Tibial nerve (tissue), 4 donors: ENCODE data around the gene BAHCC1. TPM values are rescaled to one million over a fixed set of nuclear protein-coding genes. Genes with fewer than 3 reads are reported as not detected.
A peak's percentile ranks its signal among the peaks of the same experiment; 100 is the strongest.

Experiments used
- DNase-seq, 2 donors: peaks; one replicate each; pipeline ENCODE4 v3.0.0-alpha.2; 2019; ENCODE audit warnings: low spot score in 2 of 2
- H3K27ac ChIP-seq, 4 donors: fragments of 200-600 bp; sonication (generic) in 3 of 4; one replicate each; pipeline ENCODE4 v1.5.1; 2017 to 2019; ENCODE audit warnings: mild to moderate bottlenecking in 1 of 4
- H3K27me3 ChIP-seq, 2 donors: fragments of 200-600 bp; sonication (generic) in 1 of 2; one replicate each; pipeline versions ENCODE4 v1.5.1 to v1.6.0; 2017 to 2019
- H3K36me3 ChIP-seq, 3 donors: fragments of 200-600 bp; sonication (generic); one replicate each; pipeline ENCODE4 v1.5.1; 2018 to 2019
- H3K4me1 ChIP-seq, 4 donors: fragments of 200-600 bp; sonication (generic) in 3 of 4; one replicate each; pipeline ENCODE4 v1.5.1; 2017 to 2019
- H3K4me3 ChIP-seq, 4 donors: fragments of 200-600 bp; sonication (generic) in 3 of 4; one replicate each; pipeline ENCODE4 v1.5.1; 2017 to 2019; ENCODE audit warnings: mild to moderate bottlenecking in 1 of 4, moderate library complexity in 1 of 4
- H3K9me3 ChIP-seq, 4 donors: fragments of 200-600 bp; sonication (generic) in 3 of 4; one replicate each; pipeline ENCODE4 v1.5.1; 2017 to 2019
- EP300 ChIP-seq, 2 donors: sonication (generic); formaldehyde crosslinking; IDR thresholded peaks; one replicate each; pipeline ENCODE4 v1.6.1; 2017; ENCODE audit warnings: antibody characterized with exemption in 2 of 2, mild to moderate bottlenecking in 1 of 2
- POLR2A ChIP-seq, 2 donors: fragments of 450-650 bp; IDR thresholded peaks; one replicate each; pipeline ENCODE4 v1.6.1; 2017; ENCODE audit warnings: antibody characterized with exemption in 2 of 2, mild to moderate bottlenecking in 2 of 2, moderate library complexity in 2 of 2
- WGBS, 2 donors: methylation state at CpG; one replicate each; pipeline ENCODE4 v1.1.5; 2018; 5-methylcytosine and 5-hydroxymethylcytosine counted together
- total RNA-seq, 4 donors: library from RNA; depleted of rRNA; stranded (reverse); fragments of >200 nt; gene quantifications; one replicate each; pipeline ENCODE4 v1.1.0, GENCODE V29; 2016
- TF ChIP-seq, protein P1 (sequence below), 5 experiments: fragments of 200-600 bp in 3 of 5; fragments of 450-650 bp in 2 of 5; sonication (generic) in 3 of 5; IDR thresholded peaks; one replicate each; pipeline ENCODE4 v1.5.1; 2016 to 2019; ENCODE audit warnings: antibody characterized with exemption in 5 of 5, mild to moderate bottlenecking in 3 of 5, moderate library complexity in 2 of 5

Gene BAHCC1
- total RNA-seq, 4 donors from 2014 or later, result 15.1 to 38.7 (median 27.4) TPM

- H3K36me3 ChIP-seq, result peaks cover 0 to 41% (median 0%) of the 10 kb centered on the region in 3 donors
- WGBS, 2 donors, result 71 to 77% methylated on average over 23 to 24 of the region's 24 CpGs
- no peaks in the 10 kb centered on the region for H3K9me3 ChIP-seq
- no peak for DNase-seq
- H3K4me1 ChIP-seq, result peaks cover 6 to 47% (median 24%) of the 10 kb centered on the region in 4 donors
- no peak overlapping the region for H3K27ac ChIP-seq
- no peak overlapping the region for H3K4me3 ChIP-seq
- no peaks in the 10 kb centered on the region for H3K27me3 ChIP-seq
- no peak for TF ChIP-seq EP300 (IDR thresholded peaks at IDR 0.05)
- TF ChIP-seq, protein P1, sequence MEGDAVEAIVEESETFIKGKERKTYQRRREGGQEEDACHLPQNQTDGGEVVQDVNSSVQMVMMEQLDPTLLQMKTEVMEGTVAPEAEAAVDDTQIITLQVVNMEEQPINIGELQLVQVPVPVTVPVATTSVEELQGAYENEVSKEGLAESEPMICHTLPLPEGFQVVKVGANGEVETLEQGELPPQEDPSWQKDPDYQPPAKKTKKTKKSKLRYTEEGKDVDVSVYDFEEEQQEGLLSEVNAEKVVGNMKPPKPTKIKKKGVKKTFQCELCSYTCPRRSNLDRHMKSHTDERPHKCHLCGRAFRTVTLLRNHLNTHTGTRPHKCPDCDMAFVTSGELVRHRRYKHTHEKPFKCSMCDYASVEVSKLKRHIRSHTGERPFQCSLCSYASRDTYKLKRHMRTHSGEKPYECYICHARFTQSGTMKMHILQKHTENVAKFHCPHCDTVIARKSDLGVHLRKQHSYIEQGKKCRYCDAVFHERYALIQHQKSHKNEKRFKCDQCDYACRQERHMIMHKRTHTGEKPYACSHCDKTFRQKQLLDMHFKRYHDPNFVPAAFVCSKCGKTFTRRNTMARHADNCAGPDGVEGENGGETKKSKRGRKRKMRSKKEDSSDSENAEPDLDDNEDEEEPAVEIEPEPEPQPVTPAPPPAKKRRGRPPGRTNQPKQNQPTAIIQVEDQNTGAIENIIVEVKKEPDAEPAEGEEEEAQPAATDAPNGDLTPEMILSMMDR (IDR thresholded peaks at IDR 0.05), result peak in 1 of 5 experiments; percentile 10
Observed at GRCh38 chr17:81440511-81441244, 45.4 kb downstream of the BAHCC1 start.

- H3K4me1 ChIP-seq, result peaks cover 0 to 26% (median 2%) of the 10 kb centered on the region in 4 donors
- 84 to 93% methylated on average over 6 to 9 of the region's 17 CpGs for WGBS, 2 donors
- no peak overlapping the region for H3K27ac ChIP-seq
- H3K4me3 ChIP-seq, result no peak overlapping the region
- H3K36me3 ChIP-seq, result peaks cover 0 to 59% (median 0%) of the 10 kb centered on the region in 3 donors
- H3K27me3 ChIP-seq, result no peaks in the 10 kb centered on the region
- no peaks in the 10 kb centered on the region for H3K9me3 ChIP-seq
- no peak for DNase-seq
- TF ChIP-seq POLR2A (IDR thresholded peaks at IDR 0.05), result no peak
- TF ChIP-seq, protein P1 (IDR thresholded peaks at IDR 0.05), result no peak
- TF ChIP-seq EP300 (IDR thresholded peaks at IDR 0.05), result no peak
Observed at GRCh38 chr17:81442791-81443190, 47.5 kb downstream of the BAHCC1 start.

DNA sequence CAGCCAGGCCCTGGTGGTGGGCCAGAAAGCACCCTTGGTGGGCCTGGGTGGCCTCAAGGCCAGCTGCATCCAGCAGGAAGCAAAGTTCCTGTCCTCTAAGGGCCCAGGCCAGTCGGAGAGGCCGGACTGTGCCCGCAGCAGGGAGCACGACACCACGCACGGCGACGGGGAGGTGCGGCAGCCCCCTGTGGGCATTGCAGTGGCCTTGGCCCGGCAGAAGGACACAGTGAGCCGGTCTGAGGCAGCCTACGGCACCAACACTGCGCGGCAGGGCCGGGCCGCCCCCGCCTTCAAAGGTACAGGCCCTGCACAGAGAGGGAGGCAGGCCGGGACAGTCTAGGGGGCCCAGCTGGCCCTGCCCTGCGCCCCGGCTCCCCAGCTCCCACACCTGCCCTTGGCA lies 48.0 kb downstream of the BAHCC1 start:
- Histone ChIP-seq H3K4me1 (peaks cover 0 to 21% (median 0%) of the 10 kb centered on the region in 4 donors), H3K9me3 (no peaks in the 10 kb centered on the region), H3K4me3 (no peak overlapping the region), H3K27me3 (no peaks in the 10 kb centered on the region), H3K36me3 (peaks cover 0 to 64% (median 0%) of the 10 kb centered on the region in 3 donors), H3K27ac (no peak overlapping the region)
- DNase-seq, result no peak
- TF ChIP-seq EP300 (IDR thresholded peaks at IDR 0.05) (no peak), POLR2A (IDR thresholded peaks at IDR 0.05) (no peak)
- TF ChIP-seq, protein P1 (IDR thresholded peaks at IDR 0.05), result no peak
- WGBS, 2 donors, result 91 to 93% methylated on average over 9 to 20 of the region's 20 CpGs

DNA sequence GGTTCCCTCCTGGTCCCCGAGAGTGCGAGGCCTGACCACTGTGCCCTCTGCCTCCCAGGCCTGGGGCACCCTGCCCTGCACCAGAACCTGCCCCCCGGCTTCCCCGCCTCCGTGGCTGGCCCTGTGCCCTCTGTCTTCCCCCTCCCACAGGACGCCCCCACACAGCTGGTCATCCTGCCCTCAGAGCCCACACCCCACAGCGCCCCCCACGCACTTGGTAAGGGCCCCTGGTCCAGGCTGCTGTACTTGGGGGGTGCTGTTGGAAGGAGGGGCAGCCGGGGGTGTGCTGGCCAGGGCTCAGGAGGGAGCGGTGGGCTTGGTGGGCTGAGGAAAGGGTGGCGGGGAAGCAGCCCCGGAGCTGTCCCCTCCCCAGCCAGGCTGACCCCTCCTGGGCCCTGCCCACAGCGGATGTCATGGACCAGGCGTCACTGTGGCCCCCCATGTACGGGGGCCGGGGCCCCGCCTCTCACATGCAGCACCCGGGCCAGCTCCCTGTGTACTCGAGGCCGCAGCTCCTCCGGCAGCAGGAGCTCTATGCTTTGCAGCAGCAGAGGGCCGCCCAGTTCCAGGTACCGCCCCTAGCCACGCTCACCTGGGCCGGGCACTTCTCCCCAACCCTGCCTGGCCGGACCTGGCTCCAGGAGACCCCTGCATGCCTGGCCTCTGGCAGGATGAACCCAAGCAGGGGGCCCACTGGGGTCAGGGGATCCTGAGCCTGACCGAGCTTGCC lies 49.5 kb downstream of the BAHCC1 start:
- no peak for TF ChIP-seq EP300 (IDR thresholded peaks at IDR 0.05)
- no peak for TF ChIP-seq POLR2A (IDR thresholded peaks at IDR 0.05)
- TF ChIP-seq, protein P1 (IDR thresholded peaks at IDR 0.05), result no peak
- H3K9me3 ChIP-seq, result no peaks in the 10 kb centered on the region
- no peak for DNase-seq
- peaks cover 0 to 77% (median 0%) of the 10 kb centered on the region in 3 donors for H3K36me3 ChIP-seq
- no peak overlapping the region for H3K27ac ChIP-seq
- no peak overlapping the region for H3K4me3 ChIP-seq
- H3K27me3 ChIP-seq, result no peaks in the 10 kb centered on the region
- 72 to 86% methylated on average over 7 to 9 of the region's 27 CpGs for WGBS, 2 donors
- H3K4me1 ChIP-seq, result peaks cover 0 to 12% (median 0%) of the 10 kb centered on the region in 4 donors
